Large intestine (tissue), 3 donors: ENCODE data around the gene NEK10. TPM values are rescaled to one million over a fixed set of nuclear protein-coding genes. Genes with fewer than 3 reads are reported as not detected.

ENCODE experiments used
- DNase-seq, 2 donors: peaks; one replicate each; pipeline versions ENCODE4 v3.0.0 to v3.0.0-alpha.2; 2013
- H3K27ac ChIP-seq: one replicate; pipeline ENCODE4 v1.5.1; 2013; ENCODE audit warnings: low read length
- H3K27me3 ChIP-seq: 2 replicates; pipeline ENCODE4 v1.6.1; 2013; ENCODE audit warnings: low read length; ENCODE audit not compliant: control insufficient read depth, insufficient read depth
- H3K36me3 ChIP-seq: 2 replicates; pipeline ENCODE4 v1.6.1; 2013; ENCODE audit warnings: low read length; ENCODE audit not compliant: control insufficient read depth, insufficient read depth
- H3K4me1 ChIP-seq: one replicate; pipeline ENCODE4 v1.6.1; 2013; ENCODE audit warnings: low read length; ENCODE audit not compliant: control insufficient read depth, insufficient read depth
- H3K4me3 ChIP-seq: one replicate; pipeline ENCODE4 v1.5.1; 2013; ENCODE audit warnings: low read length
- H3K9me3 ChIP-seq: one replicate; pipeline ENCODE4 v1.6.1; 2013; ENCODE audit warnings: mild to moderate bottlenecking, low read depth, low read length, moderate library complexity; ENCODE audit not compliant: control insufficient read depth
- WGBS: methylation state at CpG from one replicate; pipeline ENCODE4 v1.1.5; 2013; ENCODE audit warnings: low lambda C conversion rate; ENCODE audit not compliant: insufficient coverage; 5-methylcytosine and 5-hydroxymethylcytosine counted together
- polyA plus RNA-seq: library from polyadenylated mRNA; unstranded; fragments of 120-200 nt; gene quantifications from one replicate; pipeline ENCODE4 v1.2.1, GENCODE V29; 2013

Gene NEK10
- polyA plus RNA-seq, 1 donor = 0.87 TPM

DNA sequence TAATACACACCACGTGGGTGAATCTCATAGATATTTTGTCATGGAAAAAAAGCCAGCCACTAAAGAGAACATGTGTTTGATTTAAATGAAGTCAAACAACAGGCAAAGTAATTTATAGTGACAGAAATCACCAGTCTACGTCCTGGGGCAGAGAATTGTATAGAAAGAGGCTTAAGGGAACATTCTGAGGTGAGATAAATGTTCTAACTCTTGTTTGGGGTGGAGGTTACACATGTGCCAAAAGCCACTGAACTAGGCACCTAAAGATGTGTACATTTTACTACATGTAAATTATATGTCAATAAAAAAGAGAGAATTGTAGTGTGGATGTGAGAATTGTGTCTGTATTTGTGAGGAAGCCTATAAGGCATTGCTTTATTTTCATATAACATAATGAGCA lies 184.9 kb downstream of the NEK10 start:
- H3K27ac ChIP-seq = no peak overlapping the region
- no peak for DNase-seq
- 80% methylated on average over 1 of the region's 2 CpGs for WGBS
- no peaks in the 10 kb centered on the region for H3K27me3 ChIP-seq
- no peaks in the 10 kb centered on the region for H3K4me1 ChIP-seq
- H3K4me3 ChIP-seq = no peak overlapping the region
- no peaks in the 10 kb centered on the region for H3K9me3 ChIP-seq
- H3K36me3 ChIP-seq = no peaks in the 10 kb centered on the region

- H3K27ac ChIP-seq = no peak overlapping the region
Observed at GRCh38 chr3:27176256-27176655, 192.9 kb downstream of the NEK10 start.

DNA sequence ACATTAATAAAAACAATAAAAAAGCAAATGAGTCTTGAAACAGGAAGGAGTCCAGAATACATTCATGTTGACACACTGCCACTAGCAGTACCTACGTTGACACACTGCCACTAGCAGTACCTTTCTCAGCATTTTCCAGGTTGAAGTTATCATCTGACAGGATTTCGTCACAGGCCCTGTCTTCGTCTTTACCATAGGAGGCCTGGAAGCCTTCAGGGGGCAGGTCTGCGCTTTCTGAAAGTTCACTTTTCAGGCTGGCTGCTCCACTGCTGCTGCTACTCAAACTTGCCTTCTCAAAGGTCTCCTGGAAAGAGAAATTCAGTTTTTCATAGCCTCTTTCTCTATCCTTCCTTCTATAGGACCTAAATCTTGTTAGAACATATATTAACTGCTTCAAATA lies 194.7 kb downstream of the NEK10 start:
- Histone ChIP-seq H3K27me3 (no peaks in the 10 kb centered on the region), H3K4me1 (no peaks in the 10 kb centered on the region), H3K4me3 (no peak overlapping the region), H3K9me3 (no peaks in the 10 kb centered on the region), H3K36me3 (no peaks in the 10 kb centered on the region), H3K27ac (no peak overlapping the region)
- WGBS = 93% methylated on average over 3 of the region's 4 CpGs
- no peak for DNase-seq

More at GRCh38 chr3:27176256-27176655, 192.9 kb downstream of the NEK10 start:
- Histone ChIP-seq H3K4me1 (no peaks in the 10 kb centered on the region), H3K27me3 (no peaks in the 10 kb centered on the region), H3K9me3 (no peaks in the 10 kb centered on the region), H3K36me3 (no peaks in the 10 kb centered on the region), H3K4me3 (no peak overlapping the region)
- 93% methylated on average over 2 of the region's 3 CpGs for WGBS
- DNase-seq = no peak

- Histone ChIP-seq H3K4me1 (no peaks in the 10 kb centered on the region), H3K27ac (no peak overlapping the region), H3K9me3 (no peaks in the 10 kb centered on the region), H3K4me3 (no peak overlapping the region), H3K36me3 (no peaks in the 10 kb centered on the region), H3K27me3 (no peaks in the 10 kb centered on the region)
- WGBS = no CpG with 5 or more reads among the region's 2 CpGs
- DNase-seq = no peak
Observed at GRCh38 chr3:27171113-27171512, 198.1 kb downstream of the NEK10 start.

GRCh38 chr3:27166888-27167287 lies 202.3 kb downstream of the NEK10 start:
- Histone ChIP-seq H3K36me3 (no peaks in the 10 kb centered on the region), H3K27ac (no peak overlapping the region), H3K9me3 (no peaks in the 10 kb centered on the region), H3K4me3 (no peak overlapping the region), H3K4me1 (no peaks in the 10 kb centered on the region), H3K27me3 (no peaks in the 10 kb centered on the region)
- no peak for DNase-seq
- WGBS = no CpG with 5 or more reads among the region's 3 CpGs

DNA sequence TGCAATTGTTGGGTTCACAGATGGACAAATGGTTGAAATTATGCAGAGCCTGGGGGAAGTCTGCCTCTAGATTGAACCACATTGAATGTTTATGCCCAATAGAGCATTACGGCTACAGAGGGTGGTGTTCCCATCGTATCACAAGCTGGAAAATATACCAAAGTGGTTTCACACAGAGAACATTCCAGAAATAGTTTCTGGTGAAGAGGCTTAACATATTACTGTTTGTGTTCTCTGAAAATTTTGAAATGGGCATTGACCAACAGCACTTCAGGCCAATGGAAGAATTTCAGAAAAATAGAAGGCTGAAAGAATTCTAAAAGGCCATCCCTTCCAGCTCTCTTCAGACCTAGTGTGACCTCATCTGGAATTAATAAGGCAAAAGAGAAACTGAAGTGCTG lies 203.9 kb downstream of the NEK10 start:
- no peaks in the 10 kb centered on the region for H3K27me3 ChIP-seq
- no peak for DNase-seq
- no CpG with 5 or more reads among the region's 2 CpGs for WGBS
- no peak overlapping the region for H3K4me3 ChIP-seq
- no peak overlapping the region for H3K27ac ChIP-seq
- no peaks in the 10 kb centered on the region for H3K4me1 ChIP-seq
- no peaks in the 10 kb centered on the region for H3K9me3 ChIP-seq
- no peaks in the 10 kb centered on the region for H3K36me3 ChIP-seq

DNA sequence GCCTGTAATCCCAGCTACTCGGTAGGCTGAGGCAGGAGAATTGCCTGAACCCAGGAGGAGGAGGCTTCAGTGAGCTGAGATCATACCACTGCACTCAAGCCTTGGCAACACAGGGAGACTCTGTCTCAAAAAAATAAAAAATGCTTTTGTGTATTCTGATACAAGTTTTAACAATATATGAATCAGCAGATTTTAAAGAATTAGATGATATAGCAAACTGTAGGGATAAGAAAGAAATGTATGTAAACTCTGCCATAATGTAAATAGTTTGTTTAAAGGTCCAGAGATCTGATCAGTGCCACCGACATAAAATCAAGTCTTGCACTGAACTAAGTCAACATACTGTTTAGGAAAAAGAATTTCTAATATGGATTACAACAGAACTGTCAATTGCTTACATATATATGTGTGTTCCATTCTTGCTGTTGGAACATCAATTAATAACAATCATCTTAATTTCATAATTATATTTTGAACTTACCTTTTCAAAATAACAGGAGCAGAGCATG lies 208.3 kb downstream of the NEK10 start:
- no CpG with 5 or more reads among the region's 2 CpGs for WGBS
- Histone ChIP-seq H3K4me1 (no peaks in the 10 kb centered on the region), H3K9me3 (no peaks in the 10 kb centered on the region), H3K4me3 (no peak overlapping the region), H3K27ac (no peak overlapping the region), H3K36me3 (no peaks in the 10 kb centered on the region), H3K27me3 (no peaks in the 10 kb centered on the region)
- no peak for DNase-seq

DNA sequence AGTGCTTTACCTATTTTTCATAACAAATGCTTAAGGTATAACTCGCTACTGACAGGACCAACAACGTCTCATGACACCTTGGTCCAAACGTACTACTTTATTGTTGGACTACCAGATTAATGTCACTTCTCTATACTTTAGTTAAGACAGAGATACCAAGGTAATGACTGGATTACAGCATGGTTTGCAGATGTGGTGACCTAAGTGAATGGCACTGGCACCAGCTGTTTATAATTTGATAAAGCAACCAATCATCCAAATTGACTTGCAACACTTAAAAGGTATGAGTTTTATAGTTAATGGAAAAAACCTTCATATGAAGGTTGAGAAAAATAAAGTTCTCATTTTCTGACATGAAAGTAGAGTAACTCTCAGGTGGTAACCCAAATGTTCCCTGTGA lies 209.0 kb downstream of the NEK10 start:
- H3K9me3 ChIP-seq = no peaks in the 10 kb centered on the region
- H3K27me3 ChIP-seq = no peaks in the 10 kb centered on the region
- H3K27ac ChIP-seq = no peak overlapping the region
- no peaks in the 10 kb centered on the region for H3K4me1 ChIP-seq
- H3K4me3 ChIP-seq = no peak overlapping the region
- DNase-seq = no peak
- H3K36me3 ChIP-seq = no peaks in the 10 kb centered on the region
- WGBS = no CpG with 5 or more reads among the region's 3 CpGs

- H3K36me3 ChIP-seq = no peaks in the 10 kb centered on the region
- H3K27ac ChIP-seq = no peak overlapping the region
- H3K27me3 ChIP-seq = no peaks in the 10 kb centered on the region
- H3K4me3 ChIP-seq = no peak overlapping the region
- H3K9me3 ChIP-seq = no peaks in the 10 kb centered on the region
- H3K4me1 ChIP-seq = no peaks in the 10 kb centered on the region
- no CpG with 5 or more reads among the region's 1 CpG for WGBS
- DNase-seq = no peak
Observed at GRCh38 chr3:27147215-27147614, 222.0 kb downstream of the NEK10 start.

- no peaks in the 10 kb centered on the region for H3K27me3 ChIP-seq
- WGBS = 100% methylated on average over 1 of the region's 3 CpGs
- H3K36me3 ChIP-seq = no peaks in the 10 kb centered on the region
- DNase-seq = no peak
- H3K4me3 ChIP-seq = no peak overlapping the region
- no peaks in the 10 kb centered on the region for H3K4me1 ChIP-seq
- no peaks in the 10 kb centered on the region for H3K9me3 ChIP-seq
- no peak overlapping the region for H3K27ac ChIP-seq
Observed at GRCh38 chr3:27146786-27147185, 222.4 kb downstream of the NEK10 start.

GRCh38 chr3:27145719-27146118 lies 223.5 kb downstream of the NEK10 start:
- no peaks in the 10 kb centered on the region for H3K27me3 ChIP-seq
- H3K4me3 ChIP-seq = no peak overlapping the region
- H3K27ac ChIP-seq = no peak overlapping the region
- DNase-seq = no peak
- no CpG with 5 or more reads among the region's 3 CpGs for WGBS
- no peaks in the 10 kb centered on the region for H3K9me3 ChIP-seq
- H3K4me1 ChIP-seq = no peaks in the 10 kb centered on the region
- no peaks in the 10 kb centered on the region for H3K36me3 ChIP-seq
